ENCODE measurements around the gene SEC24D. TPM values are rescaled to one million over a fixed set of nuclear protein-coding genes. Genes with fewer than 3 reads are reported as not detected.

The SEC24D gene
- total and polyA plus RNA-seq, 2 donors, result 28.9 to 148 TPM

DNA sequence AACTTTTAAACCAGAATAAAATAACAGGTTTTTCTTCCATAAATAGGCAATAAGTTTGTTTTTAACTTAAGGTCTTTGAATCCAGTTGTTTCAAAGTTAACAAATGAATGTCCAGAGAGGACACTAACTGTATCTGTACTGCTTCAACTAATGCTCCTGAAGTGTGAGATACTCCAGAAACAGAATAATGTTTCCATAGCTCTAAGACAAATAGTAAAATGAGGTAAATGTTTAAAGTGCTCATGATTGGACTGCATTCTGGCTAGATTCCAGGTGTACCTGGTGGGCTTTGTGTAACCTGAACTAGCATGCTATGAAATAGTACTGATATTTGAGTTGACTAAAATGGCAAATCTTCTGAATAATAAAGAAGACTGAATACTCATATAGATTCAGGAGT, 99.0 kb downstream of the SEC24D start:
- H3K27ac ChIP-seq (ENCODE audit: low read depth), result no peak overlapping the region
- H3K4me1 ChIP-seq (ENCODE audit: insufficient read depth), result no peaks in the 10 kb centered on the region
- peaks cover 6% of the 10 kb centered on the region for H3K36me3 ChIP-seq (ENCODE audit: insufficient read depth)

DNA sequence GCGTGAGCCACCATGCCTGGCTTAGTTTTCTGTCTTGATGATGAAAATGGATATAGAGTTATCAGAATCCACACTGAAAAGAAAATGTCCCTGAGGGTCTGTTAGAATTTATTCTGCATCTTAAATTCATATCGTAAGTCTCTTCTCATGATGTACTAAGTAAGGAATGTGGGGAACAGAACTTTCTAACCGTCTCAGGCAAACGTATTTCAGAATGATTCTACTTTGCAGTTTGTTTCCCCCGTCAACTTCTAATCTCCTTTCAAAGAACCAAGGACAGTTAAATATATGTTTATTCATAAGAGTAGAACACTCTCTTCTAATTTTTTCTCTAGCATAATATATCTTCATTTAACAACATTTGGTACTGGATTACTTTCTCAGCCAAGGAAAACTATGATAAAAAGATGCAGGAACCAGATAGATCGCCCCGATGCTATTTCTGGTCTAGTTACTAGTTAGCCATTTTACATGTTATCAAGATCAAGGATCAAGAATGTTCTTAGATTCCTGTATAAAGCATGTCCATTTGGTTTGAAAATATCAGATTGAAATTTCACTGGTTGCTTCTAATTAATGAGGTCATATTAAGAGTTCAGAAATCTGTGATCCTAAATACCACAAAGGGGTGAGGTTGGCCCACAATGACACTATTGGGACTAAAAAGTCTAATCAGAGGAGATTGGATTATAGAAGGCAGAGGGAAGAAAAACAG, 101.3 kb downstream of the SEC24D start:
- WGBS, result 56% methylated on average over 7 of the region's 7 CpGs
- Histone ChIP-seq H3K27ac (ENCODE audit: low read depth) (no peak overlapping the region), H3K36me3 (ENCODE audit: insufficient read depth) (peaks cover 8% of the 10 kb centered on the region), H3K4me1 (ENCODE audit: insufficient read depth) (no peaks in the 10 kb centered on the region), H3K4me3 (ENCODE audit: low read depth, low read length) (no peak overlapping the region)
- no peak for DNase-seq (ENCODE audit: extremely low spot score)

More for the DNA sequence above, 99.0 kb downstream of the SEC24D start:
- DNase-seq (ENCODE audit: extremely low spot score), result no peak
- no peak overlapping the region for H3K4me3 ChIP-seq (ENCODE audit: low read depth, low read length)

DNA sequence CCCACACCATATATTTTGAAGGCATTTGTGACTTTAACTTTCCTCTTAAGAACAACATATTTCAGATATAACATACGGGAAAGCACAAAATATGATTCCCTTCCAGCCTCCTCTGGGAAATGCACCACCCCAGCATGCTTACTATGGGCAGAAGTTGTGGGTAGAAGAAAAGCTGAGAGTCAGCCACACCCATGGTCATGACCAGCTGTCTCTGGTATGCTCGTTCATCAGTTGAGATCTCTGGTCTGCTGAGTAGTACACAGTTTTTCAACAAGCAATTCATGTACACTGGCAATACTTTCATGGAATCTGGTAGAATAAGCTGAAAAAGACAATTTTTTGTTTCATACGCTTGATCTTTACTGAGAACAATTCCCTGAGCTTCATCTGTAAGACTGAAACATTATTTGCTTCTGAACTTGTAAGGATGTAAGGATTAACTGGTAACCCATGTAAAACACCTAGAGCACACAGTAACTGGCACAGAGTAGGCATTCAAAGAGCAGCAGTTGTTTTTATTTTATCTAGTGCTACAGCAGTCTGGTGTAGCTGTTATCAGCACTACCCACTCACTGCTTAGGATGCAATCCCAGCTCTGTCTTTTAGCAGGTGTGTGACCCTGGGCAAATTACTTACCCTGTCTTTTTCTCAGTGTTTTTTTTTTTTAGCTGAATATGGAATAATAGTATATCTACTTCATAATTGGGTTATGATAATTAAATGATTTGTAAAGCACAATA, 103.2 kb downstream of the SEC24D start:
- Histone ChIP-seq H3K4me1 (ENCODE audit: insufficient read depth) (no peaks in the 10 kb centered on the region), H3K4me3 (ENCODE audit: low read depth, low read length) (no peak overlapping the region), H3K27ac (ENCODE audit: low read depth) (no peak overlapping the region), H3K36me3 (ENCODE audit: insufficient read depth) (peaks cover 8% of the 10 kb centered on the region)
- 69% methylated on average over 3 of the region's 3 CpGs for WGBS
- no peak for DNase-seq (ENCODE audit: extremely low spot score)

DNA sequence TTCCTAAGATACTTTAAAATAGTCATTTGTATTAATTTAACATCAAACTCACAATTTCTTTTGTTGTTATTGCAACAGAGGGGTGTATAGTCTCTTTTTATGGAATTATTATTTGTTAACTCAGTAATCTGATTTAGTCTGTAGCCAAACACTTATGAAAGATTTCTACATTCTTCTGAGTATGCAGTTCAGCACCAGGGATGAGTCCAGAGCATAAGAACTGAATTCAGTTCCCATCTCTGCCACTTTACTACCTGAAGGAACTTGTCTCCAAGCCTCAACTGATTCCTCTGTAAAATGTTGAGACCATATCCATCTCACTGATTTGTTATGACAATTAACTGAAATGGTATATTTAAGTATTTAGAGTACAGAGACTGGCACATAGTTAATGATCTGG, 105.2 kb downstream of the SEC24D start:
- peaks cover 6% of the 10 kb centered on the region for H3K36me3 ChIP-seq (ENCODE audit: insufficient read depth)
- H3K4me3 ChIP-seq (ENCODE audit: low read depth, low read length), result no peak overlapping the region
- no peak overlapping the region for H3K27ac ChIP-seq (ENCODE audit: low read depth)
- DNase-seq (ENCODE audit: extremely low spot score), result no peak
- no peaks in the 10 kb centered on the region for H3K4me1 ChIP-seq (ENCODE audit: insufficient read depth)

DNA sequence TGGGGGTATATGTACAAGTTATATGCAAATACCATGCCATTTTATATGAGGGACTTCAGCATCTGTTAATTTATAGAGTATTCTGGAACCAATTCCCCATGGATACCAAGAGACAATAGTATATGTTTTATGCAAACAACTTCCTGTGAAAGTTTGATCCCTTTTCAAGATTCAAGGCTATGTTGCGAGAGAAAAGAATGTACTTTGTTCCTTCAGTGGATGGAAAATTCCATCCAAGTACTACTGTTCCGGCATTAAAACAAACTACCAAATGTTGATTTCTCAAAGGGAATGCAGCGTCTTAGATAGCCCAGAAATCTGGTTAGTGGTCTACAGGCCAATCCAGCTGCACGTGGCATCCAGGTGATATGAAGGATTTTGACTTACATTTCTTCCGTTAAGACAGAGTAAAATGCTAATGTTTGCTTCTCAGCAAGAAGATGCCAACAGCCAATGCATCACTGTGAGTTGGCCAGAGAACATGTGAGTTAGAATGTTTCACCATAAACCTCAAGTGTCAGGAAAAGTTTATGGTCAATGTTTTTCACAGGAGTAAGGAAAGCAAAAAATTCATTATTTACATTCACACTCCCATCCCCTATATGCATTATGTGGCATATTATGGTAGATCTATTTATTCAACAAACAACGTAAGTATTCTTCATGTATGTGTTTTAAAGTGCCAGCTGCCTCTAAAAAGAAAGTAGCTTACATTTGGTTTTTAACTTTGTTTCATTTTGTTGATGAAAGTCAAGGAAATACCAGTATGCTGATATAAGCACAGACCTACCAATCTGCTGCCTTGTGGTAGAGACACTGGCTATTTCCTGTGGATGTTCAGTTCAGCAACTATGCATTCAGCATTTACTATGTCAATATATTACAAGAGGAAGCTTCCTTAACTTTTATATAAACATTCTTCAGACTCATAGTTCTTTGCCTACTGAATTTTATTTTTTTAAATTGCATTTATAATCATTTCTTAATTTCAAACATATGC, 106.3 kb downstream of the SEC24D start:
- peaks cover 5% of the 10 kb centered on the region for H3K36me3 ChIP-seq (ENCODE audit: insufficient read depth)

DNA sequence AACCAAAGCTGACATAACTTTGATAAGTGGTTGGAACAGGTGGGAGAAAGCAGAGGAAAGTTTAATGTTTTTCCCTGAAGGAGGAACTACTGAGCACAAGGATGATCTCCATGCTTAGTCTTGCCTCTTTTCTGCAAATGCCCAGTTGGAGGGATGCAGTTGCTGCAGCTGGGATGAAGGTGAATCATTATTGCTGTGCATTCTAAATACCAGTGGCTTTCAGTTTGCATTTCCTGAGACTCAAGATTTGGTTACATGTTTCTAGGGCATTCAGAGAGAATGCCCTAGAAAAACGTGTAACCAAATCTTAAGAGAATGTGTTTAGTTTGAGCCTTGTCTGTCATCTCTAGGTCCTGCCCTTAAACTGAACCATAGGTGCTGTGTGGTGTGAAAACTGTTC, 108.6 kb downstream of the SEC24D start:
- Histone ChIP-seq H3K36me3 (ENCODE audit: insufficient read depth) (peaks cover 5% of the 10 kb centered on the region), H3K27ac (ENCODE audit: low read depth) (no peak overlapping the region), H3K4me1 (ENCODE audit: insufficient read depth) (no peaks in the 10 kb centered on the region), H3K4me3 (ENCODE audit: low read depth, low read length) (no peak overlapping the region)
- WGBS, result 61% methylated on average over 1 of the region's 1 CpG
- DNase-seq (ENCODE audit: extremely low spot score), result no peak

More for the DNA sequence above, 106.3 kb downstream of the SEC24D start:
- no peak for DNase-seq (ENCODE audit: extremely low spot score)
- 89% methylated on average over 6 of the region's 6 CpGs for WGBS
- Histone ChIP-seq H3K4me3 (ENCODE audit: low read depth, low read length) (no peak overlapping the region), H3K4me1 (ENCODE audit: insufficient read depth) (no peaks in the 10 kb centered on the region), H3K27ac (ENCODE audit: low read depth) (no peak overlapping the region)

DNA sequence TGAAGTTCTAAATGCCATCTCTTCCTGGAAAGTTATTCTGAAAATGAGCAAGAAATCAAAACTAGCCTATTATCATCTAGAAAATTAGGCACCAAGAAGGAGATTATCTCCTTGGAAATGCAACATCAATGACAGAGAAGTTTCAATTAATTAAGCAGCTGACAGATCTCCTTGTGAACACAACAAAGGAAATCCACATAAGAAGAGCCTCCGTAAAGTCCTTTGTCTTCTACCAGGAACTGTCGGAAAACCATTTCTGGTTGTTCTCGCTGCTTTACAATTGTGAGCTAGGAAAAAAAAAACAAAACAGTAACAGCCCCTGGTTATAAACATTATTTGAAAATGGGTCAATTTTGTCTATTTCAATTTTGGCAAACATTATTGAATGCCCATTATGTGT, 112.6 kb downstream of the SEC24D start:
- DNase-seq (ENCODE audit: extremely low spot score), result no peak
- Histone ChIP-seq H3K4me3 (ENCODE audit: low read depth, low read length) (no peak overlapping the region), H3K27ac (ENCODE audit: low read depth) (no peak overlapping the region), H3K36me3 (ENCODE audit: insufficient read depth) (peaks cover 3% of the 10 kb centered on the region), H3K4me1 (ENCODE audit: insufficient read depth) (no peaks in the 10 kb centered on the region)
- 93% methylated on average over 3 of the region's 3 CpGs for WGBS

DNA sequence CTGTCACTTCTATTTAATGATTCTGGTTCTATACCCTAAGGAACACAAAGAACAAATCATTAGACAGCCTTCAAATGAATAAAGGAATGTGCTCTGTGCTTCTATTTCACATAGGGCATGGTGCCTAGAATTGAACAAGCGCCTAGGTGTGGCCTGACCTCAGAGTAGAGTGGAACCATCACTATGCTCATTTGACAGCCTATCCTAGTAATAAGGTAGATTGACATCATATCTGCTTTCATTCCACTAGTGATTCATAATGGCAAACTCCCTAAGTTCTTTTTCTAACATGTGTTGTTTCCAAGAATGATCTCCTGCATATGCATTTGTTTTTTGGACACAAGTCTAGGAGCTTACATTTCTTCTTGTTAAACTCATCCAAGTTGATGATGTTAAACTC, 114.2 kb downstream of the SEC24D start:
- Histone ChIP-seq H3K36me3 (ENCODE audit: insufficient read depth) (peaks cover 3% of the 10 kb centered on the region), H3K27ac (ENCODE audit: low read depth) (no peak overlapping the region), H3K4me1 (ENCODE audit: insufficient read depth) (no peaks in the 10 kb centered on the region), H3K4me3 (ENCODE audit: low read depth, low read length) (no peak overlapping the region)
- 91% methylated on average over 1 of the region's 1 CpG for WGBS
- DNase-seq (ENCODE audit: extremely low spot score), result no peak

DNA sequence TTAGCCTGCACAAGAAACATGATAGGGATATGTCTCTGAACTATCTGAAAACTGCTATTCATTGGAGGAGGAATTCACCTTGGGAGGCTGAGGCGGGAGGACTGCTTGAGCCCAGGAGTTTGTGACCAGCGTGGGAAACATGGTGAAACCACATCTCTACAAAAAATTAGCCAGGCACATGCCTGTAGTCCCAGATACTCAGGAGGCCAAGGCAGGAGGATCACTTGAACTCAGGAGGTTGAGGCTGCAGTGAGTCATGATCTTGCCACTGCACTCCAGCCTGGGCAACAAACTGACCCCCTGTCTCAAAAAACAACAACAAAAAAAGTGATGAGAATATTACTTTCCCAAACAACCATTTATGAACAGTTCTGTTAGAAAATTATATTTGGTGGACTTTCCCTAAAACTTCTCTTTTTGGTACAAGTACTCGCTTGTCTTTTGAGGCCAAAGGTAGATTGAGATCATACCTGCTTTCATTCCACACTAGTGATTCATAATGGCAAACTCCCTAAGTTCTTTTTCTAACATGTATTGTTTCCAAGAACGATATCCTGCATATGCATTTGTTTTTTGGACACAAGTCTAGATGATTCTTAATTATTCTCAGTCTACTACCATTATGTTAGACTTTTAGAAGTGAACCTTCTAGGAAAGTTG, 117.3 kb downstream of the SEC24D start:
- WGBS, result 91% methylated on average over 4 of the region's 4 CpGs
- H3K4me1 ChIP-seq (ENCODE audit: insufficient read depth), result no peaks in the 10 kb centered on the region
- H3K27ac ChIP-seq (ENCODE audit: low read depth), result no peak overlapping the region
- H3K4me3 ChIP-seq (ENCODE audit: low read depth, low read length), result no peak overlapping the region
- DNase-seq (ENCODE audit: extremely low spot score), result no peak
- H3K36me3 ChIP-seq (ENCODE audit: insufficient read depth), result peaks cover 3% of the 10 kb centered on the region

DNA sequence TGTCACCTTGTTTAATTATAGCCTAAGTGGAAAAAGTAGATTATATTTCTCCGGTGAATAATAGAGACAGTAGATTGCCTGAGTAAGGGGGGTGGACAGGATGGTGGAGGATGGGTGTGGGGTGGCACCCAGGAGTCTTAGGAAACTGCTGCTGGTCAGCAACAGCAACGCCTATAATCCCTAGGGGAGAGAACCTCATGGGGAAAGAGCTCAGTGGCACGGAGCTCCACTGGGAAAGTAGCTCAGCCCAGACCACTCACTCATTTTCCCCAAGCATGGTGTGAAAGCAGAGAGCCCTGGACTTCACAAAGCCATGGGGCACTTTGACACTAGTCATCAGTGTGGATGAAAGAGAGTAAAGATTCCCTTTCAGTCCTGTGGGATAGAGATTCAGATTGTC, 119.6 kb downstream of the SEC24D start:
- H3K4me1 ChIP-seq (ENCODE audit: insufficient read depth), result no peaks in the 10 kb centered on the region
- no peak overlapping the region for H3K4me3 ChIP-seq (ENCODE audit: low read depth, low read length)
- DNase-seq (ENCODE audit: extremely low spot score), result no peak
- H3K36me3 ChIP-seq (ENCODE audit: insufficient read depth), result no peaks in the 10 kb centered on the region
- H3K27ac ChIP-seq (ENCODE audit: low read depth), result no peak overlapping the region
- 67% methylated on average over 3 of the region's 3 CpGs for WGBS

DNA sequence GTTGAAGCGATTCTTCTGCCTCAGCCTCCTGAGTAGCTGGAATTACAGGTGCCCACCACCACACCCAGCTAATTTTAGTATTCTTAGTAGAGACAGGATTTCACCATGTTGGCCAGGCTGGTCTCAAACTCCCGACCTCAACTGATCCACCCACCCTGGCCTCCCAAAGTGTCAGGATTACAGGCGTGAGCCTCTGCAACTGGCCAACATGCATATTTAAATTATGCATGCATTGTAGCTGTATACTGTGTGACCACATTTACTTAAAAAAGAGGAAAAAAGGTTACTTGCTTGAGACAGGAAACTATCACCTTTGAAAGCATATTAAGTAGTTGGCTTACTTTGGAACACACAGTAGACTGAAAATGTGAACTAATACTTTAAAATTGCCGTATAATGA, 121.2 kb downstream of the SEC24D start:
- H3K36me3 ChIP-seq (ENCODE audit: insufficient read depth), result peaks cover 5% of the 10 kb centered on the region
- no peaks in the 10 kb centered on the region for H3K4me1 ChIP-seq (ENCODE audit: insufficient read depth)
- 95% methylated on average over 4 of the region's 4 CpGs for WGBS
- H3K27ac ChIP-seq (ENCODE audit: low read depth), result no peak overlapping the region
- DNase-seq (ENCODE audit: extremely low spot score), result no peak
- no peak overlapping the region for H3K4me3 ChIP-seq (ENCODE audit: low read depth, low read length)

DNA sequence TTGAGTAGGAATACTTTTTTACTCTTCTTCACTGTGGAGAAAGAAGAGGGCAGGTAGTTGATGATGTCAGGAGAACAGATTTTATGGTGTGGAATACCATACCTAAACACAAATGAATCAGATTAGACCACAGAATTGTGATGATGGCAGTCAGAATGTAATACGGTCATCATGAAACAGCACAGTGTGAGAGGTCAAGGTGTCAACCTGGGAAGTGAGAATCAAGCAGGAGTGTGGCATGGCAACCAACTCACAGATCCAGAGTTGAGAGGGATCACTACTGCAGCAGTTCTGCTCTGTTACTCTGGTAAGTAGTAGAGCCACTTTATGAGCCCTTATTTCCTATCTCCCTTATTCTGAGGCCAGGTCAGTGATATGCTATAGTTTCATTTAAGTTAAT, 123.1 kb downstream of the SEC24D start:
- Histone ChIP-seq H3K4me3 (ENCODE audit: low read depth, low read length) (no peak overlapping the region), H3K36me3 (ENCODE audit: insufficient read depth) (peaks cover 5% of the 10 kb centered on the region), H3K4me1 (ENCODE audit: insufficient read depth) (no peaks in the 10 kb centered on the region), H3K27ac (ENCODE audit: low read depth) (no peak overlapping the region)
- DNase-seq (ENCODE audit: extremely low spot score), result no peak
- WGBS, result 52% methylated on average over 1 of the region's 1 CpG

DNA sequence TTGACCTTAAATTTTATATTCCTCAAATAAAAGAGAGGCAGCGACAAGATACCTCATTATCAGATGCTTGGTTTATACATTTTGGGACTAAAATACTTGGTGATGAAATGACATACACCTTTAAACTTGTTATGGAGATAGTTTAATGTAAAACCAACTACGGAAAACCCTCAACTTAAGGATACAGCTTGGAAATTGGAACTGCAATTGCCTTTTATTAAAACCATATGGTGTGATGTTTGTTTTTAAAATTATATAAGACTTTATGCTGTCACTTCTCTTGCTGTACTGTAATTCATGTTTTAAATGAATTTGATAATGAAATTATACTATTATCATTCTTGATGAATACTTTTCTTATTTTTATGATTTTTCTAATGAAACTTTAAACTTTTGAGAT, 124.9 kb downstream of the SEC24D start:
- no peak for DNase-seq (ENCODE audit: extremely low spot score)
- H3K4me1 ChIP-seq (ENCODE audit: insufficient read depth), result no peaks in the 10 kb centered on the region

More for the DNA sequence above, 124.9 kb downstream of the SEC24D start:
- 68% methylated on average over 2 of the region's 2 CpGs for WGBS
- H3K27ac ChIP-seq (ENCODE audit: low read depth), result no peak overlapping the region
- no peak overlapping the region for H3K4me3 ChIP-seq (ENCODE audit: low read depth, low read length)
- peaks cover 10% of the 10 kb centered on the region for H3K36me3 ChIP-seq (ENCODE audit: insufficient read depth)
